Erythroblast (primary cell): ENCODE measurements around the gene DENND6A.

Experiments
- GATA1 ChIP-seq: IDR thresholded peaks from 2 replicates; pipeline ENCODE4 v1.6.1; 2011; ENCODE audit warnings: low read depth, mild to moderate bottlenecking, control low read depth, low read length, moderate library complexity
- POLR2A ChIP-seq: IDR thresholded peaks from 2 replicates; pipeline ENCODE4 v1.6.1; 2011; ENCODE audit warnings: mild to moderate bottlenecking, low read length

- TF ChIP-seq POLR2A: no peak
- no peak for TF ChIP-seq GATA1
These were observed 33.5 kb upstream of the DENND6A start for GRCh38 chr3:57726397-57726796.
